ENCODE data around the gene PSRC1. TPM values are rescaled to one million over a fixed set of nuclear protein-coding genes. Genes with fewer than 3 reads are reported as not detected.

The PSRC1 gene
- total and polyA plus RNA-seq, 2 experiments from 2014 or later: 10.1 to 13.7 TPM

DNA sequence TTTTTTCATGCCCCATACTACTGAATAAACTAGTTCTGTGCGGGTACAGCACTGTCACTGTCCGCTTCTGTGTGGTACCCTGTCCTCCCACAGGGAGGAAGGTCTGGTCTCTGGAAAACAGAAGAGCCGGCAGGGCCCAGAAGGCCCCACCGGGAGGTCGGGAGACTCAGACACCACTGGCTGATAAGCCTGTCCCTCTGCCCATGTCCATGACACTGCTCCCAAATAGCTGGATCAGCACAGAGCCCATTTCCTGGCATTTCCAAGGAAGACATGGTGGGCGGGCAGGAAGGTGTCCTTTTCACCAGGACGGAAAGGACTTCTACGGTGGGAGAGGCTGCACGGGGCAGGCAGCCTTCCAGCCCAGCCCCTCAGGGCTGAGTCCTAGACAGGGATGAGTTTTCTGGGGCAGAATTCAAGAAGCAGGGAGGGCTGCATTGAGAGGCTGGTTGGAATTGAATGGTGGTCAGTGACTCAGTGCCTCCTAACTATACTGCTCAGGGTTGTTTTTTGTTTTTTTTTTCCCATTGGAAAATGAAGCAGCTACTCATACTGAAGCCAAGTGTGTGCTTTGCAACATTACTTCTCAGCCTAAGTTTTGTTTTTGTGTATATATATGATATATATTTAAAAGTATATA lies 7.1 kb downstream of the PSRC1 start:
- H3K36me3 ChIP-seq (replicated peaks; ENCODE audit: insufficient read depth, low read depth): no peaks in the 10 kb centered on the region
- TF ChIP-seq EZH2 (IDR thresholded peaks at IDR 0.05; ENCODE audit: borderline replicate concordance) (no peak), EZH2phosphoT487 (IDR thresholded peaks at IDR 0.05; ENCODE audit: low read depth, severe bottlenecking, unreplicated experiment) (no peak)
- TF ChIP-seq, protein P1, sequence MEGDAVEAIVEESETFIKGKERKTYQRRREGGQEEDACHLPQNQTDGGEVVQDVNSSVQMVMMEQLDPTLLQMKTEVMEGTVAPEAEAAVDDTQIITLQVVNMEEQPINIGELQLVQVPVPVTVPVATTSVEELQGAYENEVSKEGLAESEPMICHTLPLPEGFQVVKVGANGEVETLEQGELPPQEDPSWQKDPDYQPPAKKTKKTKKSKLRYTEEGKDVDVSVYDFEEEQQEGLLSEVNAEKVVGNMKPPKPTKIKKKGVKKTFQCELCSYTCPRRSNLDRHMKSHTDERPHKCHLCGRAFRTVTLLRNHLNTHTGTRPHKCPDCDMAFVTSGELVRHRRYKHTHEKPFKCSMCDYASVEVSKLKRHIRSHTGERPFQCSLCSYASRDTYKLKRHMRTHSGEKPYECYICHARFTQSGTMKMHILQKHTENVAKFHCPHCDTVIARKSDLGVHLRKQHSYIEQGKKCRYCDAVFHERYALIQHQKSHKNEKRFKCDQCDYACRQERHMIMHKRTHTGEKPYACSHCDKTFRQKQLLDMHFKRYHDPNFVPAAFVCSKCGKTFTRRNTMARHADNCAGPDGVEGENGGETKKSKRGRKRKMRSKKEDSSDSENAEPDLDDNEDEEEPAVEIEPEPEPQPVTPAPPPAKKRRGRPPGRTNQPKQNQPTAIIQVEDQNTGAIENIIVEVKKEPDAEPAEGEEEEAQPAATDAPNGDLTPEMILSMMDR (IDR thresholded peaks at IDR 0.05; ENCODE audit: poor library complexity): no peak
- H3K4me2 ChIP-seq: peak overlapping the region; percentile 74
- no peaks in the 10 kb centered on the region for H3K9me2 ChIP-seq (replicated peaks; ENCODE audit: insufficient read depth)
- H3K9me3 ChIP-seq (ENCODE audit: low read depth): no peaks in the 10 kb centered on the region
- H3K27me3 ChIP-seq: no peaks in the 10 kb centered on the region
- H4K20me1 ChIP-seq (ENCODE audit: insufficient read depth, poor library complexity, severe bottlenecking): no peaks in the 10 kb centered on the region
- no peak for DNase-seq (ENCODE audit: low spot score)
- H3K27ac ChIP-seq: peak overlapping the region; percentile 94
- 48% methylated on average over 9 of the region's 9 CpGs for WGBS (ENCODE audit: low lambda C conversion rate, missing lambda C conversion rate)
- peaks cover 34% of the 10 kb centered on the region for H3K4me1 ChIP-seq (ENCODE audit: insufficient read depth)
- H3K79me2 ChIP-seq: no peaks in the 10 kb centered on the region
- H2AFZ ChIP-seq: no peak overlapping the region
- no peak overlapping the region for H3K4me3 ChIP-seq

DNA sequence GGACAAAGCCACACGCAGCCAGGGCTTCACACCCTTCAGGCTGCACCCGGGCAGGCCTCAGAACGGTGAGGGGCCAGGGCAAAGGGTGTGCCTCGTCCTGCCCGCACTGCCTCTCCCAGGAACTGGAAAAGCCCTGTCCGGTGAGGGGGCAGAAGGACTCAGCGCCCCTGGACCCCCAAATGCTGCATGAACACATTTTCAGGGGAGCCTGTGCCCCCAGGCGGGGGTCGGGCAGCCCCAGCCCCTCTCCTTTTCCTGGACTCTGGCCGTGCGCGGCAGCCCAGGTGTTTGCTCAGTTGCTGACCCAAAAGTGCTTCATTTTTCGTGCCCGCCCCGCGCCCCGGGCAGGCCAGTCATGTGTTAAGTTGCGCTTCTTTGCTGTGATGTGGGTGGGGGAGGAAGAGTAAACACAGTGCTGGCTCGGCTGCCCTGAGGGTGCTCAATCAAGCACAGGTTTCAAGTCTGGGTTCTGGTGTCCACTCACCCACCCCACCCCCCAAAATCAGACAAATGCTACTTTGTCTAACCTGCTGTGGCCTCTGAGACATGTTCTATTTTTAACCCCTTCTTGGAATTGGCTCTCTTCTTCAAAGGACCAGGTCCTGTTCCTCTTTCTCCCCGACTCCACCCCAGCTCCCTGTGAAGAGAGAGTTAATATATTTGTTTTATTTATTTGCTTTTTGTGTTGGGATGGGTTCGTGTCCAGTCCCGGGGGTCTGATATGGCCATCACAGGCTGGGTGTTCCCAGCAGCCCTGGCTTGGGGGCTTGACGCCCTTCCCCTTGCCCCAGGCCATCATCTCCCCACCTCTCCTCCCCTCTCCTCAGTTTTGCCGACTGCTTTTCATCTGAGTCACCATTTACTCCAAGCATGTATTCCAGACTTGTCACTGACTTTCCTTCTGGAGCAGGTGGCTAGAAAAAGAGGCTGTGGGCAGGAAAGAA lies 8.1 kb downstream of the PSRC1 start:
- TF ChIP-seq EZH2phosphoT487 (IDR thresholded peaks at IDR 0.05; ENCODE audit: low read depth, severe bottlenecking, unreplicated experiment) (no peak), EZH2 (IDR thresholded peaks at IDR 0.05; ENCODE audit: borderline replicate concordance) (no peak)
- TF ChIP-seq, protein P1 (IDR thresholded peaks at IDR 0.05; ENCODE audit: poor library complexity): no peak
- WGBS (ENCODE audit: low lambda C conversion rate, missing lambda C conversion rate): 32% methylated on average over 24 of the region's 24 CpGs
- Histone ChIP-seq H4K20me1 (ENCODE audit: insufficient read depth, poor library complexity, severe bottlenecking) (no peaks in the 10 kb centered on the region), H3K36me3 (replicated peaks; ENCODE audit: insufficient read depth, low read depth) (no peaks in the 10 kb centered on the region), H2AFZ (peak overlapping the region; percentile 55), H3K4me1 (ENCODE audit: insufficient read depth) (peaks cover 34% of the 10 kb centered on the region), H3K4me3 (no peak overlapping the region), H3K27me3 (no peaks in the 10 kb centered on the region), H3K4me2 (peak overlapping the region; percentile 74), H3K79me2 (no peaks in the 10 kb centered on the region), H3K9me3 (ENCODE audit: low read depth) (no peaks in the 10 kb centered on the region), H3K27ac (peak overlapping the region; percentile 94), H3K9me2 (replicated peaks; ENCODE audit: insufficient read depth) (no peaks in the 10 kb centered on the region)
- DNase-seq (ENCODE audit: low spot score): peak; percentile 83

DNA sequence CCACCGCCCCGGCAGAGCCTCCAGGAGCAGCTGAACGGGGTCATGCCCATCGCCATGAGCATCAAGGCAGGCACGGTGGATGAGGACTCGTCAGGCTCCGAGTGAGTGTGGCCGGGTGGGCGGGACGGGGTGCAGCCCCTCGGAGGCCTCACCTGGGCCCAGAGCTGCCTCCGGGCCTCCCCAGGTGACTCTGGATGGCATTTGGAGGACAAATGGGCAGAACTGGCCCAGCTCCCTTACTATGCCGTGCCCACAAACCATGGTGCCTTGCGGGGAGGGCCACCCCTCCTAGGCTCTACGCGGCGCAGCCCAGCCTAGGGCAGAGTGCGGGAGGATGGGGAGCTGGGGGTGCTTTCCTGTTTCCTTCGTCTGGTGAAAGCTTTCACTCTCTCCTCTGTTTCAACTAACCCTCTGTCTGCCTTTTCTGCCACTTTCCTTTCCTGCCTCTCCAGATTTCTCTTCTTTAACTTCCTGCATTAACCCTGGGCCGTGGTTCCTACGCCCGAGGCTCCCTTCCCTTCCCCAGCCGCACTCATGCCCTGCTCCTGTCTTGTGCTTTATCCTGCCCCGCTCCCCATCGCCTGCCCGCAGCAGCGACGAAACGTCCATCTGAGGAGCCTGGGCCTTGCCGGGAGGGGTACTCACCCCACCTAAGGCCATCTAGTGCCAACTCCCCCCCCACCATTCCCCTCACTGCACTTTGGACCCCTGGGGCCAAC lies 9.2 kb downstream of the PSRC1 start:
- H3K9me3 ChIP-seq (ENCODE audit: low read depth): no peaks in the 10 kb centered on the region
- H3K27ac ChIP-seq: peak overlapping the region; percentile 94
- DNase-seq (ENCODE audit: low spot score): no peak
- H3K79me2 ChIP-seq: no peaks in the 10 kb centered on the region
- H3K9me2 ChIP-seq (replicated peaks; ENCODE audit: insufficient read depth): no peaks in the 10 kb centered on the region
- H2AFZ ChIP-seq: peak overlapping the region; percentile 55
- H3K4me3 ChIP-seq: no peak overlapping the region
- no peaks in the 10 kb centered on the region for H3K36me3 ChIP-seq (replicated peaks; ENCODE audit: insufficient read depth, low read depth)
- H3K4me2 ChIP-seq: peak overlapping the region; percentile 74
- peaks cover 34% of the 10 kb centered on the region for H3K4me1 ChIP-seq (ENCODE audit: insufficient read depth)
- H4K20me1 ChIP-seq (ENCODE audit: insufficient read depth, poor library complexity, severe bottlenecking): no peaks in the 10 kb centered on the region
- 80% methylated on average over 23 of the region's 30 CpGs for WGBS (ENCODE audit: low lambda C conversion rate, missing lambda C conversion rate)
- TF ChIP-seq, protein P1 (IDR thresholded peaks at IDR 0.05; ENCODE audit: poor library complexity): no peak
- TF ChIP-seq EZH2phosphoT487 (IDR thresholded peaks at IDR 0.05; ENCODE audit: low read depth, severe bottlenecking, unreplicated experiment) (no peak), EZH2 (IDR thresholded peaks at IDR 0.05; ENCODE audit: borderline replicate concordance) (no peak)
- no peaks in the 10 kb centered on the region for H3K27me3 ChIP-seq
